WTC11 (cell line): ENCODE results near the gene KCNC3. TPM values are rescaled to one million over a fixed set of nuclear protein-coding genes. Genes with fewer than 3 reads are reported as not detected.

Source experiments
- ATAC-seq: fragments of 200-7000 bp; cut with Tn5 transposase; 2 replicates; pipeline ENCODE4 v1.10.0; 2021; ENCODE audit warnings: mild to moderate bottlenecking, moderate library complexity
- CTCF ChIA-PET: fragments of 300-600 bp; sonication (Branson Sonifier 250); formaldehyde crosslinking; loops from one replicate; lab custom pipeline; 2021; ENCODE audit warnings: antibody characterized with exemption; lab: Charles Lee
- POLR2A ChIA-PET: fragments of 350-600 bp; sonication (Branson Sonifier 250); formaldehyde crosslinking; loops from one replicate; lab custom pipeline; 2021; ENCODE audit warnings: antibody characterized with exemption; lab: Charles Lee
- DNase-seq: peaks from one replicate; pipeline ENCODE4 v3.0.0; 2021; ENCODE audit warnings: low spot score
- H3K27ac Mint-ChIP-seq: 2 replicates; pipeline ENCODE4 v1.8.0; 2021; ENCODE audit warnings: mixed read lengths
- H3K27me3 Mint-ChIP-seq: 2 replicates; pipeline ENCODE4 v1.8.0; 2021; ENCODE audit warnings: low read depth, mild to moderate bottlenecking, moderate library complexity, mixed read lengths
- H3K36me3 Mint-ChIP-seq: 2 replicates; pipeline ENCODE4 v1.8.0; 2021; ENCODE audit warnings: mixed read lengths
- H3K4me1 Mint-ChIP-seq: 2 replicates; pipeline ENCODE4 v1.8.0; 2022; ENCODE audit warnings: mixed read lengths
- H3K4me3 Mint-ChIP-seq: 2 replicates; pipeline ENCODE4 v1.8.0; 2021; ENCODE audit warnings: mild to moderate bottlenecking, moderate library complexity, mixed read lengths
- H3K9me3 Mint-ChIP-seq: 2 replicates; pipeline ENCODE4 v1.8.0; 2021; ENCODE audit warnings: mixed read lengths
- AFF4 ChIP-seq: sonication (generic); formaldehyde crosslinking; IDR thresholded peaks from 2 replicates; pipeline ENCODE4 v1.8.1; 2023; ENCODE audit warnings: mild to moderate bottlenecking, missing genetic modification reagents, borderline replicate concordance
- CDX4 ChIP-seq: fragments of 250-450 bp; sonication (Bioruptor Pico); IDR thresholded peaks from 2 replicates; pipeline ENCODE4 v1.9.0; 2021; ENCODE audit warnings: moderate library complexity, mild to moderate bottlenecking, inconsistent platforms, borderline replicate concordance
- E2F5 ChIP-seq: sonication (generic); formaldehyde crosslinking; IDR thresholded peaks from 2 replicates; pipeline ENCODE4 v1.8.1; 2022; ENCODE audit warnings: mild to moderate bottlenecking, moderate library complexity, missing genetic modification reagents
- FOXJ3 ChIP-seq: sonication (generic); formaldehyde crosslinking; IDR thresholded peaks from 2 replicates; pipeline ENCODE4 v1.9.0; 2021; ENCODE audit warnings: missing genetic modification reagents, mild to moderate bottlenecking, borderline replicate concordance
- HMGA2 ChIP-seq: fragments of 250-450 bp; sonication (Bioruptor Pico); IDR thresholded peaks from 2 replicates; pipeline ENCODE4 v1.4.0; 2021; ENCODE audit warnings: mild to moderate bottlenecking, moderate library complexity
- MXD4 ChIP-seq: fragments of 250-450 bp; sonication (Bioruptor Pico); IDR thresholded peaks from 2 replicates; pipeline ENCODE4 v1.8.0; 2021; ENCODE audit warnings: mild to moderate bottlenecking, moderate library complexity, borderline replicate concordance
- NFE2L1 ChIP-seq: sonication (generic); formaldehyde crosslinking; IDR thresholded peaks from 2 replicates; pipeline ENCODE4 v1.8.1; 2023; ENCODE audit warnings: missing genetic modification reagents
- NR3C1 ChIP-seq: sonication (generic); formaldehyde crosslinking; conservative IDR thresholded peaks from 2 replicates; pipeline ENCODE4 v1.8.1; 2023; ENCODE audit warnings: low read depth, mild to moderate bottlenecking, missing genetic modification reagents
- PREB ChIP-seq: sonication (generic); formaldehyde crosslinking; IDR thresholded peaks from 2 replicates; pipeline ENCODE4 v1.8.1; 2022; ENCODE audit warnings: mild to moderate bottlenecking, missing genetic modification reagents, moderate library complexity, borderline replicate concordance
- SOX15 ChIP-seq: fragments of 250-450 bp; sonication (Bioruptor Pico); IDR thresholded peaks from 2 replicates; pipeline ENCODE4 v1.9.0; 2021; ENCODE audit warnings: mild to moderate bottlenecking
- TCF7 ChIP-seq: sonication (generic); formaldehyde crosslinking; IDR thresholded peaks from 2 replicates; pipeline ENCODE4 v1.8.0; 2022; ENCODE audit warnings: mild to moderate bottlenecking, low read depth, missing genetic modification reagents, moderate library complexity
- USF1 ChIP-seq: sonication (generic); formaldehyde crosslinking; IDR thresholded peaks from 2 replicates; pipeline ENCODE4 v1.8.0; 2022; ENCODE audit warnings: mild to moderate bottlenecking, missing genetic modification reagents
- ZBTB21 ChIP-seq: sonication (generic); formaldehyde crosslinking; IDR thresholded peaks from 2 replicates; pipeline ENCODE4 v1.8.1; 2023; ENCODE audit warnings: mild to moderate bottlenecking, missing genetic modification reagents, borderline replicate concordance
- ZNF281 ChIP-seq: sonication (generic); formaldehyde crosslinking; IDR thresholded peaks from 2 replicates; pipeline ENCODE4 v1.8.0; 2023; ENCODE audit warnings: mild to moderate bottlenecking, missing genetic modification reagents
- ZNF317 ChIP-seq: sonication (generic); formaldehyde crosslinking; IDR thresholded peaks from 2 replicates; pipeline ENCODE4 v1.8.1; 2023; ENCODE audit warnings: low read depth, mild to moderate bottlenecking, moderate library complexity, missing genetic modification reagents, borderline replicate concordance
- ZNF416 ChIP-seq: fragments of 250-450 bp; sonication (Bioruptor Pico); IDR thresholded peaks from 2 replicates; pipeline ENCODE4 v1.9.0; 2021; ENCODE audit warnings: mild to moderate bottlenecking, inconsistent platforms
- ZNF425 ChIP-seq: fragments of 250-450 bp; sonication (Bioruptor Pico); conservative IDR thresholded peaks from 2 replicates; pipeline ENCODE4 v1.9.0; 2021; ENCODE audit warnings: mild to moderate bottlenecking
- ZNF512 ChIP-seq: sonication (generic); formaldehyde crosslinking; IDR thresholded peaks from 2 replicates; pipeline ENCODE4 v1.8.1; 2022; ENCODE audit warnings: missing genetic modification reagents, borderline replicate concordance
- total RNA-seq: library from RNA; stranded (reverse); gene quantifications from 3 replicates; pipeline ENCODE4 v1.2.3, GENCODE V29; 2021

KCNC3 gene
- total RNA-seq, 1 experiment from 2014 or later: 8.5 TPM

GRCh38 chr19:50263176-50263575, 66.0 kb downstream of the KCNC3 start:
- ChIA-PET CTCF (interaction anchor here (1.7 to 2.5 kb wide), 2 partner anchors 11 to 53 kb away, joined by 5 to 14 read pairs; no protein-coding TSS in a partner anchor), POLR2A (interaction anchor here (0.7 kb wide), 1 partner anchor 931 kb away, joined by 8 read pairs; no protein-coding TSS in a partner anchor)
- Mint-ChIP-seq H3K9me3 (no peaks in the 10 kb centered on the region), H3K36me3 (peaks cover 2% of the 10 kb centered on the region), H3K4me1 (peaks cover 8% of the 10 kb centered on the region), H3K27me3 (no peaks in the 10 kb centered on the region), H3K27ac (no peak overlapping the region), H3K4me3 (no peak overlapping the region)
- DNase-seq (no peak), ATAC-seq (no peak)
- TF ChIP-seq ZBTB21 (CRISPR knock-in tag): no peak
- TF ChIP-seq ZNF416 (CRISPR knock-in tag): no peak
- no peak for TF ChIP-seq USF1 (CRISPR knock-in tag)
- no peak for TF ChIP-seq HMGA2 (CRISPR knock-in tag)
- TF ChIP-seq ZNF425 (CRISPR knock-in tag): no peak
- no peak for TF ChIP-seq NFE2L1 (CRISPR knock-in tag)
- TF ChIP-seq CDX4: no peak
- TF ChIP-seq ZNF317 (CRISPR knock-in tag): no peak
- no peak for TF ChIP-seq MXD4 (CRISPR knock-in tag)
- TF ChIP-seq TCF7 (CRISPR knock-in tag): no peak
- TF ChIP-seq NR3C1: no peak
- TF ChIP-seq ZNF512 (CRISPR knock-in tag): no peak
- no peak for TF ChIP-seq PREB (CRISPR knock-in tag)
- TF ChIP-seq FOXJ3 (CRISPR knock-in tag): no peak
- no peak for TF ChIP-seq AFF4
- no peak for TF ChIP-seq SOX15 (CRISPR knock-in tag)
- no peak for TF ChIP-seq E2F5
- TF ChIP-seq ZNF281 (CRISPR knock-in tag): no peak
